Mesodermal cell (in vitro differentiated cells): Measurements from ENCODE around the gene HDAC4. TPM values are rescaled to one million over a fixed set of nuclear protein-coding genes. Genes with fewer than 3 reads are reported as not detected.
A peak's percentile ranks its signal among the peaks of the same experiment; 100 is the strongest.
"Not testable (repeated sequence)": the region's sequence is repeated elsewhere in the genome, so short reads cannot be mapped to it uniquely, and the experiment has no call there.

Experiments
- H3K27ac ChIP-seq: 2 replicates; pipeline ENCODE4 v1.7.0; 2013; ENCODE audit warnings: mild to moderate bottlenecking, low read depth, low read length, moderate library complexity; ENCODE audit not compliant: severe bottlenecking
- H3K36me3 ChIP-seq: 2 replicates; pipeline ENCODE4 v1.7.1; 2013; ENCODE audit warnings: mild to moderate bottlenecking, low read length, moderate library complexity; ENCODE audit not compliant: control insufficient read depth, insufficient read depth
- H3K4me1 ChIP-seq: one replicate; pipeline ENCODE4 v1.7.1; 2013; ENCODE audit warnings: mild to moderate bottlenecking, low read length; ENCODE audit not compliant: insufficient read depth, control insufficient read depth, poor library complexity, severe bottlenecking
- H3K4me3 ChIP-seq: 2 replicates; pipeline ENCODE4 v1.7.0; 2013; ENCODE audit warnings: low read length, control low read depth, mild to moderate bottlenecking; ENCODE audit not compliant: insufficient read depth, poor library complexity, severe bottlenecking; ENCODE audit errors: extremely low read depth
- H3K9me3 ChIP-seq: 2 replicates; pipeline ENCODE4 v1.7.1; 2013; ENCODE audit warnings: mild to moderate bottlenecking, low read length, moderate library complexity; ENCODE audit not compliant: control insufficient read depth
- WGBS, 2 experiments: methylation state at CpG; one replicate each; pipeline ENCODE4 v1.1.5; 2013; ENCODE audit warnings: missing lambda C conversion rate in 2 of 2; ENCODE audit not compliant: insufficient coverage in 2 of 2; 5-methylcytosine and 5-hydroxymethylcytosine counted together
- polyA plus RNA-seq, 2 experiments: library from polyadenylated mRNA; stranded (reverse); fragments of 50-300 nt; gene quantifications; one replicate each; pipeline ENCODE4 v1.2.3, GENCODE V29; 2013

Gene HDAC4
- polyA plus RNA-seq (2013, experiment 1 of 2), result 6.9 TPM
- polyA plus RNA-seq (2013, experiment 2 of 2), result 6.3 TPM

GRCh38 chr2:239400596-239401066 lies at the start of gene HDAC4:
Gene HDAC4 (minus strand): TSS chr2:239401020. CDS start chr2:239352699, 48,321 bp downstream.
- H3K9me3 ChIP-seq, result no peaks in the 10 kb centered on the region
- no peaks in the 10 kb centered on the region for H3K36me3 ChIP-seq
- peaks cover 10% of the 10 kb centered on the region for H3K4me1 ChIP-seq
- WGBS, 2 experiments, result 0 to 1% methylated on average over 15 to 60 of the region's 78 CpGs
- H3K27ac ChIP-seq, result peak within 1 kb of the TSS; percentile 99
- H3K4me3 ChIP-seq, result peak within 1 kb of the TSS; percentile 66

- 95% methylated on average over 4 to 22 of the region's 32 CpGs for WGBS, 2 experiments
Measured at GRCh38 chr2:239449468-239449867, 48.6 kb upstream of the HDAC4 start.

DNA sequence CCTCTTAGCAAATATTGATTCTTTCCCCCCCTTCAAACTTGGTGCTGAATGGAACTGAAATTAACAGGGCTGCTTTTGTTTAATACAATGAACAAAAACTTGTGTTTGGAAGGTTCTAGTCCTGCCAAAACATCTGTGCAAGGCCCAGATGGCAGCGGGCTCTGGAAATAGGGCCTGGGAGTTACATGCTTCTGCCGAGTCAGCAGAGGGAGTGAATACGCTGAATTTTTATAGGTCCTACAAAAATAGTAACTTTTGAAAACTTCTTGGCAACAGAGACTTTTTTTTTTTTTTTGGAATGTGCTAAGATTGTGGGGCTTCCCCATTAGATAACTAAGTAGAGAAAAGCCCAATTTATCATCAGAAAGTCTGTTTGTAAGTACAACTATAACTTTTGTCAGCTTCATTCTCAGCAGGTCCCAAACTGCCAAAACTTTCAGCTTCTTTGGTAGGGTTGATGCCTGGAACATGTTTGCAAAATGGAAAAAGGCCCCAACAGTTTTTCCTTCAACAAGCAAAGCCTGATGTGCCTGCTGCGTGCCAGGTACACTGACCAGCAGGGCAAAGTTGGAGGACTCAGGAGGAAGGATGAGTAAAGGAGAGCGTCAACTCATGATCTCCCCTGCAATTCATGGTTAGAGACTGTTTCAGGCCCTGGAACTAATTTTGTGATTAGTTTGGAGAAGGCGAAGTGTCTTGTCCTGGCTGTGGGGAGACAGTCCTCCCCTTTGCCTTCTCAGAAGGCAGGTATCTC lies 45.1 kb upstream of the HDAC4 start:
- Histone ChIP-seq H3K4me1 (peaks cover 6% of the 10 kb centered on the region), H3K36me3 (no peaks in the 10 kb centered on the region), H3K27ac (no peak overlapping the region), H3K9me3 (peaks cover 4% of the 10 kb centered on the region), H3K4me3 (no peak overlapping the region)
- 89 to 100% methylated on average over 5 of the region's 6 CpGs for WGBS, 2 experiments

More at GRCh38 chr2:239449468-239449867, 48.6 kb upstream of the HDAC4 start:
- not testable (repeated sequence) for H3K4me3 ChIP-seq, H3K27ac ChIP-seq, H3K9me3 ChIP-seq, H3K4me1 ChIP-seq, H3K36me3 ChIP-seq

DNA sequence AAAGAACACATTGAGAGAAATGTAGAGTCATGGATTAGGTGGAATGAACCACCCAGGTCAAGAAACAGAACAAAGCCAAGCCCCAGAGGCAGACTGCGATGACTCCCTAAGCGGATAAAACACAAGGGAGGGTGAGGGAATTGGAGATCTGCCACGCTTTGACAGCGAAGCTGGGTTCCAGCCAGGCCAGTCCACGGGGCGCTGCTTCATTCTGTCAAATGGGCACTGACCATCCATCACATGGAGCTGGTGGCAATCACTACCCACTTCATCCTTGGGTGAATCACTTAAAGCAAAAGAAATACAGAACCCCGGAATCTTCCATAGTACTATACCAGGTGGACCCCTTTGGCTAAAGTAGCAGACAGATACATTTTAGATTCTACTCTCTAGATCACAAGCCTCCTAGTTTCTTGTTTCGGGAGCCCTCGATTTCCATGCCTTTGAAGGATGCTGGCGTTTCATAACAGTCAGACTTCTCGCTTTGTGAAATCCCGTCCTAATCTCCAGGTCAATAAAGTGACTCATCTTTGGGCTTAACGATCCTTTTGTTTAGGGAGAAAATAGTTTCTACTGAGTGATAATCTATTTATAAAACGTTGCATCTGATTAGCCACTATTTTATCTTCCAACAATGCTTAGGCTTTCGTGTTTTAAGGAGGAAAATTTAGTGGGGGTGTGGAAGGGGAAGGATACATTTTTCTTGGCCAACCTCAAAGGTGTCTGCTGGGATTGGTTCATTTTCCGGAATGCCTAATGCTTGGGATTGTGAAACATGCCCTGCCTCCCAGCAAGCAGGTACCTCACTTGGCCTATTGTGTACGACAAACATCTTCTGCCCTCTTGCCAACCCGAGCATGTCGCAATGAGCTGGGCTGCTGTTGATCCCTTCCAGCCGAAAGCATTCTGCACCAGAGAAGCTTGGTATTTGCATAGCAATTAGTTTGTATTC lies 44.1 kb upstream of the HDAC4 start:
- H3K4me3 ChIP-seq, result no peak overlapping the region
- no peak overlapping the region for H3K27ac ChIP-seq
- 91 to 95% methylated on average over 13 to 14 of the region's 20 CpGs for WGBS, 2 experiments
- H3K36me3 ChIP-seq, result no peaks in the 10 kb centered on the region
- H3K4me1 ChIP-seq, result peaks cover 6% of the 10 kb centered on the region
- H3K9me3 ChIP-seq, result no peaks in the 10 kb centered on the region

DNA sequence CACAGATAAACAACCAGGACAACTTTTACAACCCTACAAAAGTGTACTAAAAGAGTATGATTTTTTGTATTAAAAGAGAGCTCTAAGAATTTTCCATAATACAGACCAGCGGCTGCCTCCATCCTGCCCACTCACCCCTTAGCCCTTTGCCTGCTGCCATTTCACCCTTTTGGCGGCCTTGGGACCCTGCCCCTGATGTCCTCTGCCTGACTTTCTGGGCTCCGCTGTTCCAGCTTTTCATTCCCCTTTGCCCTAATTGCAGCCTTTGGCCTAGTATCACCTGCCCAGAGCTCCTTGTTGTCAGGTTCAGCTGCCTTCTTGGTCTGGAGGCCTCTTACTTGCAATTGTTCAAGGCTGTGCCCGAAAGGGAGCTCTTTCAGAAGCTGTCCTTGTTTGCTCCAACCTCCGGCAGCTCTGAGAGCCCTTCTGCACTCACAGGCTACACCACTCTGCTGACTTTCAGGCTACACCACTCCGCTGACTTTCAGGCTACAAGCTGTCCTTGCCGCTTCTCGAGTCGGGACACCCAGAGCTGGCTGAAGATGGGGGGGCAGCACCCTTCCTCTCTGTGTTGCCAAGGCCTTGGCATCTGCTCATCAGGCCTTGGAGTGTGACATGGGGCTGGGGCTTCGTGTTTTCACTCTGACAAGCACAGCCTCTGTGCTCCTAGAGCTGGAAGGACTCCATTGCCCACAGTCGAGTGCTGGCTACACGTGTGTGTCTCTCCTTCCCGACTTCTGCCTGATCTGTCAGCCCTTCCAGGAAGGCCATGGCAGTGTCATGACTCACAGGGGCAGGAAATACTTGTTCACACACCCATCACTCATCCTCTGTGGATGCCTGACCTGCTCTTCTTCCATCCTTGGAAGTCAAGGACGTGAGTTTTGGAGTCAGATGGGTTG lies 43.1 kb upstream of the HDAC4 start:
- 89 to 90% methylated on average over 9 to 13 of the region's 14 CpGs for WGBS, 2 experiments
- H3K4me1 ChIP-seq, result peaks cover 6% of the 10 kb centered on the region
- H3K27ac ChIP-seq, result no peak overlapping the region
- H3K9me3 ChIP-seq, result no peaks in the 10 kb centered on the region
- no peaks in the 10 kb centered on the region for H3K36me3 ChIP-seq
- no peak overlapping the region for H3K4me3 ChIP-seq

DNA sequence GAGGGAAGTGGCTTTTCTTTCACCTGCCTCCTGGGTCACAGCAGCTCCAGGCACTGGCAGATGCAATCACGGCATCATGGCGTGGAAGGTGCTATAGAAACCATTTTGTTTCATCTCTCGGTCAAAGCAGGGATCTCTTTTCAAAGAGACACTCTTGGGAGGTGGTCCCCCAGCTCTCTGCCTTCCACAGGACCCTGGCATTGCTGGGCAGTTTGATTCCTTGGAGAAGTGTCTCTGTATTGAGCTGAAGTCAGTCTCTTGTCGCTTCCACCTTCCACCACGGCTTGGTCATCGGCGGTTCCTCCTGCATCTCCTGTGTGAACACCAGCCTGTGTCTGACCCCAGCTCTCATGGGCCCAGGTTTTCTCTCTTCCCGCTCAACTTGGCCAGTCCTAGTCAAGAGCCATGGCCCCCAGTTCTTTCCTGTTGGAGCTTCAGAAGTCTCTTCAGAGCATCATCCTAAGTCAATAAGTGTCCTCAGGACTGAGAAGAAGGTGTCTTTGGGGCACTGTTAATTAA lies 42.3 kb upstream of the HDAC4 start:
- Histone ChIP-seq H3K4me1 (peaks cover 6% of the 10 kb centered on the region), H3K4me3 (no peak overlapping the region), H3K36me3 (no peaks in the 10 kb centered on the region), H3K27ac (no peak overlapping the region), H3K9me3 (no peaks in the 10 kb centered on the region)
- 91 to 99% methylated on average over 7 to 8 of the region's 8 CpGs for WGBS, 2 experiments

DNA sequence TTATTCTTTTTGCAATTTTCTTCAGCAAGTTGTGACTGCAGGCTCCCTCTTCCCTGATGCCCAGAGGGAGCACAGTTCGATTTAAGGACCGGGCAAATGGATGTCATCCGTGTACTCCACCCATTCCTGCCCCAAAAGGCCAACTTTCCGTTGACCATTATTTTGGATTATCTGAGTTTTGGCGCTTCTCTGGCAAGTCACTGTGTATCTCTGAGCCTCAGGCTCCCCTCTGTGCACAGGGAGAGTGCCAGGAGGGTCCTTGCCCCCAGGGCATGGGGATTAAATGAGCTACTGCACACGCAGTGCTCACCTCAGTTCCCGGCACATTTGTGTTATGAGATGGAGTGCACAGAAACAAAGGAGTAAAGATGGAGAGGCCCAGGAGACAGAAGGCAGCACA lies 41.4 kb upstream of the HDAC4 start:
- Histone ChIP-seq H3K36me3 (no peaks in the 10 kb centered on the region), H3K27ac (no peak overlapping the region), H3K9me3 (no peaks in the 10 kb centered on the region), H3K4me1 (peaks cover 6% of the 10 kb centered on the region), H3K4me3 (no peak overlapping the region)
- WGBS, 2 experiments, result 91 to 96% methylated on average over 6 to 7 of the region's 7 CpGs

DNA sequence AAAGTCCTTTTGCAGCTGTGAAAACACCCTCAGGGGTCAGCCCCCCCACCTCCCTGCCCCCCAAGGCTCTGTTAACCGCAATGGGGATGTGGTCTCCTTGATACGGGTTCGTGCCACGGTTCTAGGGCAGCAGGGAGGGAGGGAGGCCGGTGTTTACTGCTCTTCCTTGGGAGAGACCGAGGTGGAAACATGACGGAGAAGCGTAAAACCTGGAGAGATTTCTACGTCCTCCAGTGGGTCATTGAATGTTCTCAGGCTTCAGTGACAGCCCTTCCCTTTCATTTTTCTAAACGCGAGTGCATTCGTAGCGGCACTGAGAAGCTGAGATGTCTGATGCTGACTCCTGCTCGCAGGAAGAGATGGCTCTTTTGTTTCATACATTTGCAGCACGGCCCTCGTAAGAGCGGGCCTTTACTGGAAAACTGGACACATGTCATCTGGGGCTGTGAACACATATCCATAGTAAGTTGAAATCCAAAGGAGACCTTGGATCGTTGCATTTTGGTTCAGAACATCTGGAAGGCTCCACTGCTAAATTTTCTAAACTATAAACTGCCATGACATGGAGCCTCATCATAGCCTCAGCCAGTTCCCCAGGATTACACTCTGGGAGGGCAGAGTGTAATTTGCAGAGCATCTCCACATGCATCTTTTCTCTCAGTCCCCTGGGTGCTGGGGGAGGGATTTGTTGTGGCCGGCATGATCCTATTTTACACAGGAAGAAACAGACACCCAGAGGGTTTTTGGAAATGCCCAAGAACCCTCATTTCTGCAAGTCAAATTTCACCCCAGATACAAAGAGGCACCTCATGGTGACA lies 40.6 kb upstream of the HDAC4 start:
- Histone ChIP-seq H3K4me3 (no peak overlapping the region), H3K36me3 (no peaks in the 10 kb centered on the region), H3K4me1 (peaks cover 6% of the 10 kb centered on the region), H3K9me3 (no peaks in the 10 kb centered on the region), H3K27ac (no peak overlapping the region)
- 77 to 84% methylated on average over 13 to 18 of the region's 19 CpGs for WGBS, 2 experiments

GRCh38 chr2:239440511-239440959 lies 39.7 kb upstream of the HDAC4 start:
- Histone ChIP-seq H3K36me3 (no peaks in the 10 kb centered on the region), H3K4me3 (no peak overlapping the region), H3K4me1 (peaks cover 6% of the 10 kb centered on the region), H3K9me3 (no peaks in the 10 kb centered on the region), H3K27ac (no peak overlapping the region)
- 25 to 27% methylated on average over 13 to 18 of the region's 18 CpGs for WGBS, 2 experiments
